Measurements from ENCODE around the gene MYOM3.

MYOM3 gene

DNA sequence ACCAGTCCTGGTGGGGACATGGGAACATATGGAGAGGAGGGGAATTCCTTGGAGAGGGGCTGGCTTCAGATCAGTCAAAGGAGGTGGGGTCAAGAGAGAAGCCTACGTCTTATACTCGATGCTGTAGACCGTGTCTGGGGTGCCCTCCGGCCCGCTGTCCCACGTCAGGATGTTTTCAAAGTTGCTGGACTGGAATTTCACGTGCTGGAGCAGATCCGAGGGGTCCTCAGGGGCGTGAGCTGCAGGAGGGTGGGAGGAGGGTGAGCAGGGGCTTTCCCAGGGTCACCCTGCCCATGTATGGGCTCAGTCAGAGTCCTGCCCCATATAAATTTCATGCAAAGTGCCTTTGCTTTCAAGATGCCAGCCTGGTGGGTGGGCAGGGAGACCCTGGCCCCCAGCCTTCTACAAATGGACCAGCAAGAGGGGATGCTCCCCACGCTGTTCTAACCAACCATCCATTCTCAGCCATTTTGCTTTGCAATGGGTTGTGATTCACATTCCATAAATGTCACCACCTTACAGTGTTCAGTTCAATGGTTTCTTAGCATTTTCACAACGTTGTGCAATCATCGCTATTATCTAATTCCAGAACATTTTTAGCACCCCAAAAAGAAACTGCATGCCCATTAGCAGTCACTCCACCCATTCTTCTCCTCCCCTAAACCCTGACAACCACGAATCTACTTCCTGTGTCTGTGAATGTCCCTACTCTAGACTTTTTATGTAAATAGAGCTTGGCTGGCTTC is 26.7 kb upstream of the MYOM3 start:
- no peak for DNase-seq

DNA sequence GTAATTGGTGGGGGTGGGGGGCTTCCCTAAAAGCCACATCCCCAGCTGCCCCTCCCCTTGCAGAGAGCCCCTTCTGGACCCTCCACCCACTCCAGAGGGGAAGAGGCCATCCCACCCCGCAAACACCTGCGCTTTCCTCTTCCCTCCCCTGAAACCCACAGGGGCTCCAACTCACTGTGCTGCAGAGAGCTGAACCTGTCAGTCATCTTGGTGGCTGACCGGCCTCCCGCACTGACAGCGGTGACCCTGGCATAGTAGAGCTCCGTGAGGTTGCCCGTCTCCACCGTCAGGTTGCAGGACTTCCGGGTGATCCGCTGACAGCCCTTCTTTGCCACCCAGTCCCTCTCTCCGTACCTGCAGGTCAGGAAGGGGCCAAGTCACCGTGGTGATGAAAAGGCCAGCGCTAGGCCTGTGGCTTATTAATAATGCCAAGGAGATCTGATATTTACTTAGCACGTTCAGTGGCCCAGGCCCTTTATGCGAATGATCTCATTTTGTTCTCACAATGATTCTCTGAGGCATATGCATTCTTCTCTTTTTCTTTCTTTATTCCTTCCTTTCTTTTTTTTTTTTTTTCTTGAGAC is 25.1 kb upstream of the MYOM3 start:
- DNase-seq: no peak

DNA sequence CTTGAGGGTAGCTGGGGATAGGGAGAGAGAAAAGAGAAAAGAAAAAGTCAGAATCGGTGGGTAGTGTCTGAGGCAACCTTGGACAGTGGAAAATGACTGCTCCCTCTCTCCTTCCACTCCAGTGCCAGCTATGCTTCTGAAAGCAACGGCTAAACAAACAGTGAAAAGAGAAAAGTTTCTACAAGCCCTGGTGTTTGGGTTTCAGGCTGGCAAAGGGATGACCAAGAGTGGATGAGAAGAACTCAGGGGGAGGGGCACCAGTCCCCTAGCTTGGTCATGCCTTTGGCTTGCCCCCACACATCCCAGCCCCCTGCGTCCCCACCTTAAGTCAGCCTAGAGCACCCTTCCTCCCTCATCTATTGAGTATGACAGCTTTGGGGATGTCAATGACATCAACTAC is 22.4 kb upstream of the MYOM3 start:
- DNase-seq: no peak

DNA sequence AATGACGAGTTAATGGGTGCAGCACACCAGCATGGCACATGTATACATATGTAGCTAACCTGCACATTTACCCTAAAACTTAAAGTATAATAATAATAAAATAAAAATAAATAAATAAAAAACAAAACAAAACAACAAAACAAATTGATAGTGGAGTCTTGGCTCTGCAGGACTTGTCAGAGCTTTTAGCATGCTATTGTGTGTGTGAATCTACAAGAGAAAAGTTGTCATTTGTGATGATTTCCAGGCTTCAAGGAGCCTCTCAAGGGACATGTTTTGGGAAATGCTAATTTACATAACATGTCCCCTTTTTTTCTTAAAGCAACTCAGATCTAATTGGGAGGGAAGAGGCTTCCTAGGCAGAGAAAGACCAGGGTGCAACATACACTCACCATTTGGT is 21.9 kb upstream of the MYOM3 start:
- DNase-seq: no peak

DNA sequence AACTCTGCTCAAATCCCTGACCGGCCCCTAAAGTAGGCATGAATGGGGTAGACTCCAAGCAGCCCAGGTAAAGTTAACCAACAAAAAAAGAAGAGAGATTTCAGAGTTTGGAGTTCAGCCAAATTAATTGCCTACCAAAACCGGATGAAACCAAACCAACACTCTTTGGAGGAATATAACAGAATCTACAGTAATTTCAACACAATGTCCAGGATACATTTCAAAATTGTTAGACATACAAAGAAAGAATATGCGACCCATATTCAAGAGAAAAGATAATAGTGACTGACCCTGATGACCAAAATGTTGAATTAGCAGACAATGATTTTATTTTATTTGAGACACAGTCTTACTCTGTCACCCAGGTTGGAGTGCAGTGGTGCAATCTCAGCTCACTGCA is 18.4 kb upstream of the MYOM3 start:
- no peak for DNase-seq

DNA sequence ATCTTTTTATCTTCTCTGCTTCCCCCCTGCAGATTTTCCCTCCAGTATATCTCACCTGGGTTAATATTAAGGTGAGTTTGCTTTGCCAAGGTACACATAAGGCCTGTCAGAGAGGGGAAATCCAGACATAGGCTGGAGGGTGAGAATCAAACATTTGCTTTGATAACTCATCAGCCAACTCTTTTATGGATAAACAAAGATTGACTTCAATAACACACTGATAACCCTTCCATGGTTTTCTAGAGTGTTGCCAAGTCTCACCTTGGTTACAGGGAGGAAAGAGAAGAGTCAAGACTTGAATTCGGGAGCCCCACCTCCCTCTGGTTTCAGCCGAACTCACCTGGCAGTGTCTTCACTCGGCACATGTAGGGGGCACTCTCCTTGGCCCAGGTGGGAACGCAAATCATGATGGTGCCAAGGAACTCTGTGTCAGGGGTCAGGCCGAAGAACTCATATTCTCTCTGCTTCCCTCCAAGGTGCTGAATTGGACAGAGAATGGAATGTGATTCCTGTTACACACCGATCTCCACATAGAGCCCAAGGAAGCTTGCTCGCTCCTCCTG is 15.9 kb upstream of the MYOM3 start:
- DNase-seq: no peak

DNA sequence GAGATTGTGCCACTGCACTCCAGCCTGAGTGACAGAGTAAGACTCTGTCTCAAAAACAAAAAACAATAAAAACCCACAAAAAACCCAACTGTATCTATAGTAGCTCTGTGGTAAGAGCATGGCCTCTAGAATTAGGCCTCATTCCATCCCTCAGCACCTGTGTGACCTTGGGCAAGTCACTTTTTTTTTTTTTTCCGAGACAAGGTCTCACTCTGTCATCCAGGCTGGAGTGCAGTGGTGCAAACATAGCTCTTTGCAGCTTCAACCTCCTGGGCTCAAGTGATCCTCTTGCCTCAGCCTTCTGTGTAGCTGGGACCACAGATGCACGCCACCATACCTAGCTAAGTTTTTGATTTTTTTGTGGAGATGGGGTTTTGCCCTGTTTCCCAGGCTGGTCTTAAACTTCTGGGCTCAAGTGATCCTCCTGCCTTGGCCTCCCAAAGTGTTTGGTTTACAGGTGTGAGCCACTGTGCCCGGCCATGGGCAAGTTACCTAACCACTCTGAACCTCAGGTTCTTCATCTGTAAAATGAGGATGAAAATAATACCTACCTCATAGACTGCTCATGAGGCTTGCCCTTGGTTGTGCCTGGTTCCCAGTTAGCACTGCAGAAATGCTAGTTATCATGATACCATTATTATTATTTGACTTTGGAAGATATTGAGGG is 15.3 kb upstream of the MYOM3 start:
- DNase-seq: no peak

DNA sequence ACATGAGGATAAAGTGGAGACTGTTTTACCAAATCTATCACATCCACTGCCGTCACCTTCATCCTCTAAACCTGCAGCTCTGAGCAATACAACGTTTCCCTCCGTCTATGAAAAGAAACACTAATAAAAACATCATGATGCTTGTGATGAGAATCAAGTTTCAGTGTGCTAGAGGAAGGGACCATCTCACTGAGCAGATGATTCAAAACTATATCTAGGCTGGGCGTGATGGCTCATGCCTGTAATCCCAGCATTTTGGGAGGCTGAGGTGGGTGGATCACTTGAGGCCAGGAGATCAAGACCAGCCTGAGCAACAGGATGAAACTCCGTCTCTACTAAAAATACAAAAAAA is 14.7 kb upstream of the MYOM3 start:
- DNase-seq: no peak

DNA sequence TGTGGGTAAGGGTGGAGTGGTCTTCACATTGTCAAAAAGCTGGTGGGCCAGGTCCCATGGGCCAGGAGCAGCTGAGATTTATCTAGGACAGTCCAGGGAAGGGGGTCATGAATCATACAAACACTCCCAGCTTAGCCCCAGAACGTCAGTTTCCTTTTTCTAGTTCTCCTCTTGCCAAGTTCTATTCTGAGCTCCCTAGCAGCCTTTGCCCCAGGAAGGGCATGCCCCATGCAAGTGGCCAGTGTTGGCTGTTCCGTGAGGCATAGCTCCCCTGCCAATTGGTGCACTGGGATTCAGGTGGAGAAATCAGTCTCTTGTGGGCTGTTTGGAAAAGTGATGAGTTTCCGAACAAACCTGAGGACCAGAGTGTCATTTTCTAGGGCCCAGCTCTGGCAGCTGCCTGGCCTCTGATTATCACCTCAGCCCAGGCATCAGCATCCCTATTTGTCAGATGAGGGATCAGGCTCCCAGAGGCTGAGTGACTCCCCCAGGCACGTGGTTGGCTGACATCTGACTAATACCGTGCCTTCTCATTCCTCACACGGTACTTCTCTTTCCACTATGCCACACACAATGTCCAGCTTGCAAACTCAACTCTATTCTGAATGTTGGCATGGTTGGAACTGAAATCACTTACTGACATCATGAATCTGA is 14.2 kb upstream of the MYOM3 start:
- DNase-seq: no peak

DNA sequence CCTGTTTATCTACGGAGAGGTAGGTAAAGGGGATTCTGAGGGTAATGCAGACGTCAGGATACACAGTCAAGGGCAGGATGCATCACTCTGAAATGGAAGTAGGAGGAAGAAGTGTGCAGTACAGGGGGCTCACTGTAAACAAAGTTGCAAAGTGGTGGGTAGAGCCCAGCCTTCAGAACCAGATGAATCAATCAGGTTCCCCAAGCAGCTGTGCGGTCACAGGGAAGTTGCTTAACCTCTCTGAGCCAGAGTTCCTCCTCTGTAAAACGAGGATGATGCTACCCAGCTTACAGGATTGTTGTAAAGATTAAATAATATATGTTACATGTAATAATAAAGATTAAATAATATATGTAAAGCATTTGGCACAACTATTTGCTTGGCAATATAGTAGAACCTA is 13.5 kb upstream of the MYOM3 start:
- no peak for DNase-seq

DNA sequence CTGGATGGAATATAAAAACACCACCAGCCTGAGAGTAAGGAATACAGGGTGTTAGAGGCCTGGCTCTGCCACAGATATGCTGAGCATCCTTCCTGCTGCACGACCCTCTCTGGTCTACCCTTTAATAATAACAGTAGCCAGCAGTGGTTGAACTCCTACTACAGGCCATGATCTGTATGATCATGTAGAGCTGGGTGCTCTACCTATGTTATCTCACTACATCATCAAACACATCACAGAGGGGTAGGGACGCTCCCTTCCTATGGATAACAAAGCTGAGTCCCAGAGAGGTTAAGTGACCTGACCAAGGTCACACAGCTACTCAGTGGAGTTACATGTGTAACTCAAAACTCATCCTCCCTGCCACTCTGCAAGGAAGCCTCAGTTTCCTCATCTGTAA is 13.0 kb upstream of the MYOM3 start:
- DNase-seq: no peak

DNA sequence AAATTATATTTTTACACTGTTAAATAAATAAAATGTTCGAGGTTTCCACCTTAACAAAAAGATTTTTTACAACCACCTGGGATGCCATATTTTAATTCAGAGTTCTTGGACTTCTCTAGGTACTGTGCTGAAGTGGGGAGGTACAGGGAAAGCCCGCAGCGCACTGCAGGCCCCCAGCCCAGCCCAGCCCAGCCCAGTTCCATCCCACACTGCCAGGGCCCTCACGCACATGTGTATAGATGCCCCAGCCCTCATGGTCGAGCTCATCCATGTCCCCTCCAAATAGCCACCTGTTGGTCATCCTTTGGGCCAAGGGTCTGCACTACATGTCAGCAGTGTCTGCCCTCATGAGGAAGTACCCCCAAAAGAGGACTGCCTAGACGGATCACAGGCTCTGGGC is 11.7 kb upstream of the MYOM3 start:
- no peak for DNase-seq

DNA sequence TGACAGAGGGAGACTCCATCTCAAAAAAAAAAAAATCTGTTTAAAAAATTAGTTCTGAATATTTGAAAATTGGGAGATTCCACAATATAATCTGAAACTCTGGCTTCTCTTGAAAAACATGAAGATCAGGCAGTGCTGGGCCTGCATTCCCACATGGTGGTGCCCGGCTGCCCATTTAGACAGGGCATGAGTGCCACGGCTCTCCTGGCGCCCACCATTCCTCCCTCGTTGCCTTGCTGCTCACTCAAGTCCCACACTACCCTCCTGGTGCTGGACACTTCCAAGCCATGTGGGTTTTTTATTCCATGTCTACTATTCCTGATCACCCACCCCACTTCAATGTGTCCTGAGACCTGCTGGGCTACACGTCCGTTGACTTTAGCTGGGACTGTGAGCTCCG is 10.8 kb upstream of the MYOM3 start:
- DNase-seq: no peak

DNA sequence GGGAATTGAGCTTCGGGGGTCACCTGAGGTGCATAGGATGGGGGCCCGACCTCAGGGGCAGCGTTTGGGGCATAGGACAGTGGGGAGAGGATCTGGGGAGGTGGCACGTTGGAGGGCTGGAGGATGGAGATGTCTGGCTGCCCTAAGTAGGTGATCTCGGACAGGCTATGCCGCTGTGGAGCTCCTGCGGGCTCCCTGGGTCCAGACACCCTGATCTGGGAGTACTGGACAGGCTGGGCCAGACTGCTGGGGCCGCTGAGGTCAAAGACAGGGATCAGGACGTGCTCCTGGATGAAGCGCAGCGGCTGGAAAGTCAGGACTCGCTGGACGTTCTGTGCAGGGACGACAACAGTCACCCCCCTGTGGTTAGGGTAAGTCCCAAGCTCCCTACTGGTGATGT is 9.5 kb upstream of the MYOM3 start:
- no peak for DNase-seq

DNA sequence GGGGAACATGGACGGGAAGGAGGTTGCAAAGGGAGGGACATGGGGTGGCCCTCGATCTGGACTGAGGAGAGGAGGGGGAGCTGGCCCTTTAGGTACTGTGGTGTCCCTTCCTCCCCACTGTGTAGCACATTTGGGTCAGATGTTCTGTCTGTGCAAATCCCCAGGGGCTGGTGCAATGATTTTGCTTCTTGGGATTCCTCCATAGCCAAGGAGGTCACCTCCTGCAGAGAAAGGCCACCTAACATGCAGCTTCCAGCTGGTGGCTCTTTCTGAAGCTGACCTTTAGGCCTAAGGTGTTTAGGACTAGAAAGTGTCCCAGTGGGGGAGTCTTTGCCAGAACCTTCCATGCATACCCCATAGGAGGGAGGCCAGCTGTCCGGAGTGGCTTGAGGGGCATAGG is 9.0 kb upstream of the MYOM3 start:
- no peak for DNase-seq

DNA sequence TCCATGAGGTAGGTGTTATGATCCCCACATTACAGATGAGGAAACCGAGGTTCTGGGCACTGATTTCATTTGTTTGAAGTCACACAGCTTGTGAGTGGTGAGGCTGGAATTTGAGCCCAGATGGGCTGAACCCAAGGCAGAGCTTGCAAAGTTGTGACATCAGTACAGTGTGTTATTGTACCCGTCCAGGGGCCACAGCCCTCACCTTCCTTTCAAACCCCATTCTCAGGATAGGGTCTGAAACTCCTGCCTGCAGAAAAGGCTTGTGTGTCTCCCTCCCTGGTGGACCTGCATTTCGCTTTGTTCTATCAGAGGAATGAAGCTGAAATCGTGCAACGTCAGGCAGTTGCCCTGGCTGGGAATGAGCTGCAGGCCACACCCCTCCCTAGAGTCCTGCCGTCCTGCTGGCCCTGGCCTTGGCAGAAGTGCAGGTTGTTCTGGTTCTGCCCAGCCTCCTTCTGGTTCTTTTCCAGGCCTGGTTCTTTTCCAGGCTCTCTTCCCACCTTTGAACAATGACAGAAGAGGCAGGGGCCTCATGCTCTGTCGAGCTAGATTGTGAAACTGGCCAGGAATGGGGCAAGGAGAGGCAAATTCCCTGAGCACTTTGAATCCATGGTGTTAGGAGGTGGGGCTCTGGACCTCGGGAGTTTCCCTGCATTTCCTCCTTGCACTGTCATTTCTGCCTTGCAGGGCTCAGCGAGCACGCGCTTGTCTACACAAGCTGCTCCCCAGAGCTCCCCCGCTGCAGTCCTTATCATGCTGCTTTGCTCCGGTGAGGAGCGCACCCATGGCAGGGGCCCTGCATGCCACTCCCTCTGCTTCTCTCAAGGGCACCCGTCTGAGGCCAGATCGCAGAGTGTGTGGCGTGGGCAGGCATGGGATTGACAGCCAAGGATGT is 8.2 kb upstream of the MYOM3 start:
- DNase-seq: no peak

DNA sequence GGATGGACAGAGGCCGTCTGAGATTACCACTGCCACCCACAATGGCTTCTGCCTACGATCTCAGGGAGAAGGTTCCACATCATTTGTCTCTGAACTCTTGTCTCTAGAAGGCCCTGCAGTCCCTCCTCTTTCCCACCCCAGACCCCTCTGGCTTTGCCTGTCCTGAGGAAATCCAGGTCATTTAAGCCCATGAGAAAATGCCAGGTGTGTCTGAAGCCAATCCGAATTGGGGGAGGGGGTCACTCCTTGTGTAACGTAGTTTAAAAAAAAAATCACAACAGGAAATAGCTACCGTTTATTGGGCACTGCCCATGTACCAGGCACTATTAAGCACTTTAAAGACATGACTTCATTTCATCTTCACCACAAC is 7.5 kb upstream of the MYOM3 start:
- no peak for DNase-seq

DNA sequence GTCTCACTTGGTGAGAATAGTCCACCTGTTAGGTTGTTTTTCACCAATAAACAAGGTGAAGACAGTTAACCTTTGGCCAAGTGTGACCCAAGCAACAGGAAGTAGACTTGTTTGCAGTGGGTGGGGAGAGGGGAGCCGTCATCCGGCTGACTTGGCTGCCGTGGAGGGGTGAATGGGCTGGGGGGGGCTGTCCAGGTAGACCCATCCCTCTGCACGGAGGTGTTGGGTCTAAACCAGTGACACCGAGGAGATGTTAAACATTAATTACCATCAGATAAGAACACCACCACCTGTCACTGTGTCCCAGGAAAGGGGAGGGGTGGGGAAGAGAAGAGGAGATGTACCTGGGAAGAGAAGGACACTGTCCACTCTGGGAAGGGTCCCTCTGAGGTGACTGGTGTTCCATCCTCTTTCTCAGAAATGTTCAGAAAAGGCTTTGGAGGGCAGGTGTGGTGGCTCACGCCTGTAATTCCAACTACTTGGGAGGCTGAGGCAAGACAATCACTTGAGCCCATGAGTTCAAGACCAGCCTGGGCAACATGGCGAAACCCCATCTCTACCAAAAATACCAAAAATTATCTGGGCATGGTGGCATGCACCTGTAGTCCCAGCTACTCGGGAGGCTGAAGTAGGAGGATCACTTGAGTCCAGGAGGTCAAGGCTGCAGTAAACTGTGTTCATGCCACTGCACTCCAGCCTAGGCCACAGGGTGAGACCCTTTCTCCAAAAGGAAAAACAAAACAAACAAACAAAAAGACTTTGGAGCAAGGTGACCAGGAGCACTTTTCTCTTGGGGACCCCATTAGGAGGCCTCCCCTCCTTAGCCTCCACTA is 6.7 kb upstream of the MYOM3 start:
- no peak for DNase-seq

DNA sequence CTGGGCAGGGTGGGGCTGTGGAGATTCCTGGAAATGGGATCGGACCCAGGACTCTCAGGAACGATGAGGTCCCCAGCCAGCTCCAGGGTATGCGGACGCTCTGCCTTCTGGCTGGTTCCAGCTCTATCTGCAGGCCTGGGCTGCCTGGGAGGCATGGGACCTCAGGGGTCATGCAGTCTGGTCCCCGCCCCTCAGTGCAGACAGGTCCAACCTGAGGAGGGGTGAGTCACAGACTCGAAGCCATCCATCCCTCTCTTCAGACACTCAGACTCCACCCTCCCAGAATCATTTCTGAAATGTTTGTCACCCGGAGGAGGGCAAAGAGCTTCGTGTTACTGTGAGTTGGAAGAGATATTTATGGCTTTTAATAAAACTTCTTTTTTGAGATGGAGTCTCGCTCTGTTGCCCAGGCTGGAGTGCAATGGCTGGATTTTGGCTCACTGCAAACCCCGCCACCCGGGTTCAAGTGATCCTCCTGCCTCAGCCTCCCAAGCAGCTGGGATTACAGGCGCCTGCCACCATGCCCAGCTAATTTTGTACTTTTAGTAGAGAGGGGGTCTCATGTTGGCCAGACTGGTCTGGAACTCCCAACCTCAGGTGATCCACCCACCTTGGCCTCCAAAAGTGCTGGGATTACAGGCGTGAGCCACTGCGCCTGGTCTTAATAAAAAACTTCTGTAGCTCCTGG is 5.9 kb upstream of the MYOM3 start:
- DNase-seq: no peak

DNA sequence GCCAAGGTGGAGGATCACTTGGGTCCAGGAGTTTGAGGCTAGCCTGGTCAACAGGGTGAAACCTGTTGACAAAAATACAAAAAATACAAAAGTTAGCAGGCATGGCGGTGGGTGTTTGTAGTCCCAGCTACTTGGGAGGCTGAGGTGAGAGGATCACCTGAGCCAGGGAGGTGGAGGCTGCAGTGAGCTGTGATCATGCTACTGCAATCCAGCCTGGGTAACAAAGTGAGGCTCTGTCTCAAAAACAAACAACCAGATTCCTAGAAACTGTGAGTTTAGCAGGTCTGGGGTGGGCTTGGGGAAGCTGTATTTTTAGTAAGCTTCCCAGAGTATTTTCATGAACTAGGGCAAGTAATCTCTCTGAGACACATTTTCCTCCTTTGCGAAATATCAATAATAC is 5.2 kb upstream of the MYOM3 start:
- DNase-seq: no peak

DNA sequence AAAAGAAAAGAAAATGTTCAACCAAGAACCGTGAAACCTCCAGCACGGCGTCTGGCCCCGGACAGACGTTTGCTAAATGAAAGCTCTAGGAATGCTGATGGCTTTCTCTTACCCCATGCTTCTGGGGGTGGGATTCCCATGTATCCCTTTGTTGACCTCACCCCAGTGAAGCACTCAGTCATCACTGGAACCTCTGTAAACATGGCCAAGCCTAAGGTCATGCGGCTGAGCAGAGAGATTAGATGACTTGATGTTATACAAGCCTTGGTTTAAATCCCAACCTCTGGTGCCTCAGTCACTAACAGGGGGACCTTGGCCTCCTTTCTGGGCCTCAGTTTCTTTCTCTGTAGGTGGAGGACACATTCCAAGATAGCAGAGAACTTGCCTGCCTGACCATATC is 2.8 kb upstream of the MYOM3 start:
- no peak for DNase-seq
